Endodermal cell (in vitro differentiated cells): ENCODE measurements around the gene MNAT1. TPM values are rescaled to one million over a fixed set of nuclear protein-coding genes. Genes with fewer than 3 reads are reported as not detected.

Experiments
- DNase-seq: peaks from one replicate; pipeline ENCODE4 v3.0.0-alpha.2; 2017
- H3K27ac ChIP-seq: 2 replicates; pipeline ENCODE4 v1.5.1; 2013; ENCODE audit warnings: mild to moderate bottlenecking, low read depth, low read length, moderate library complexity
- H3K27me3 ChIP-seq: 2 replicates; pipeline ENCODE4 v1.6.1; 2013; ENCODE audit warnings: mild to moderate bottlenecking, low read length, moderate library complexity; ENCODE audit not compliant: insufficient read depth, control insufficient read depth, poor library complexity, severe bottlenecking
- H3K36me3 ChIP-seq: 2 replicates; pipeline ENCODE4 v1.7.0; 2013; ENCODE audit warnings: mild to moderate bottlenecking, low read length, moderate library complexity; ENCODE audit not compliant: control insufficient read depth, insufficient read depth
- H3K4me1 ChIP-seq: one replicate; pipeline ENCODE4 v1.7.0; 2013; ENCODE audit warnings: low read length; ENCODE audit not compliant: control insufficient read depth, insufficient read depth
- H3K4me3 ChIP-seq: 2 replicates; pipeline ENCODE4 v1.5.1; 2013; ENCODE audit warnings: mild to moderate bottlenecking, low read length, moderate library complexity
- H3K9ac ChIP-seq: 2 replicates; pipeline ENCODE4 v1.6.1; 2013; ENCODE audit warnings: mild to moderate bottlenecking, low read length, moderate library complexity; ENCODE audit not compliant: poor library complexity, severe bottlenecking; ENCODE audit errors: extremely low read depth
- H3K9me3 ChIP-seq: 2 replicates; pipeline ENCODE4 v1.6.1; 2013; ENCODE audit warnings: mild to moderate bottlenecking, low read length, moderate library complexity; ENCODE audit not compliant: control insufficient read depth
- H3K27ac Mint-ChIP-seq: 2 replicates; pipeline ENCODE4 v1.8.0; 2020; ENCODE audit warnings: mixed read lengths
- H3K27me3 Mint-ChIP-seq: 2 replicates; pipeline ENCODE4 v1.8.0; 2021; ENCODE audit warnings: mild to moderate bottlenecking, mixed read lengths; ENCODE audit not compliant: insufficient read depth
- H3K36me3 Mint-ChIP-seq: 2 replicates; pipeline ENCODE4 v1.8.0; 2020; ENCODE audit warnings: low read depth, mixed read lengths
- H3K4me1 Mint-ChIP-seq: 2 replicates; pipeline ENCODE4 v1.8.0; 2020; ENCODE audit warnings: mixed read lengths
- H3K4me3 Mint-ChIP-seq: 2 replicates; pipeline ENCODE4 v1.8.0; 2020; ENCODE audit warnings: mild to moderate bottlenecking, moderate library complexity, mixed read lengths
- H3K9me3 Mint-ChIP-seq: 2 replicates; pipeline ENCODE4 v1.8.0; 2020; ENCODE audit warnings: mild to moderate bottlenecking, mixed read lengths
- CTCF ChIP-seq: fragments of 200-600 bp; sonication (generic); conservative IDR thresholded peaks from 2 replicates; pipeline ENCODE4 v1.5.0; 2021; ENCODE audit warnings: antibody characterized with exemption, mild to moderate bottlenecking
- WGBS, 2 experiments: methylation state at CpG; one replicate each; pipeline versions ENCODE4 v1.1.5 to v1.1.7; 2013; ENCODE audit warnings: missing lambda C conversion rate in 2 of 2, mixed read lengths in 1 of 2; ENCODE audit not compliant: insufficient coverage in 1 of 2, insufficient read length in 1 of 2; 5-methylcytosine and 5-hydroxymethylcytosine counted together
- total RNA-seq, 2 donors: library from RNA; stranded (reverse); fragmentation: NEBNext Ultra II Directional in 1 of 2; extraction: Animal tissue kit (Norgen Biotek cat#: 25700) in 1 of 2; gene quantifications; 2 replicates in 1 of 2; 3 replicates in 1 of 2; pipeline ENCODE4 v1.2.1, GENCODE V29; 2021

Gene MNAT1
- total RNA-seq, 2 donors from 2014 or later, result 36.8 to 42.6 TPM

- no peak overlapping the region for H3K9ac ChIP-seq
- Mint-ChIP-seq H3K36me3 (peaks cover 10% of the 10 kb centered on the region), H3K27me3 (peaks cover 35% of the 10 kb centered on the region), H3K27ac (no peak overlapping the region), H3K4me1 (peaks cover 22% of the 10 kb centered on the region), H3K4me3 (peak overlapping the region; percentile 86), H3K9me3 (no peaks in the 10 kb centered on the region)
- peaks cover 18% of the 10 kb centered on the region for H3K36me3 ChIP-seq
- H3K4me3 ChIP-seq, result peak overlapping the region; percentile 83
- H3K27me3 ChIP-seq, result peaks cover 21% of the 10 kb centered on the region
- TF ChIP-seq CTCF, result no peak
- H3K27ac ChIP-seq, result no peak overlapping the region
- H3K9me3 ChIP-seq, result no peaks in the 10 kb centered on the region
- DNase-seq, result no peak
- H3K4me1 ChIP-seq, result peaks cover 8% of the 10 kb centered on the region
- WGBS, 2 experiments, result 0% methylated on average over 1 of the region's 1 CpG; no CpG with 5 or more reads in 1 of the 2 experiments
These were observed 14.2 kb upstream of the MNAT1 start for GRCh38 chr14:60720391-60720790.

- H3K4me1 ChIP-seq, result peaks cover 8% of the 10 kb centered on the region
- Mint-ChIP-seq H3K4me1 (peaks cover 22% of the 10 kb centered on the region), H3K27me3 (peaks cover 34% of the 10 kb centered on the region), H3K9me3 (no peaks in the 10 kb centered on the region), H3K36me3 (peaks cover 7% of the 10 kb centered on the region), H3K27ac (no peak overlapping the region), H3K4me3 (peak overlapping the region; percentile 86)
- no peak overlapping the region for H3K27ac ChIP-seq
- peak overlapping the region; percentile 83 for H3K4me3 ChIP-seq
- DNase-seq, result no peak
- WGBS, 2 experiments, result 11% methylated on average over 3 of the region's 4 CpGs; no CpG with 5 or more reads in 1 of the 2 experiments
- TF ChIP-seq CTCF, result no peak
- H3K9ac ChIP-seq, result no peak overlapping the region
- peaks cover 21% of the 10 kb centered on the region for H3K27me3 ChIP-seq
- peaks cover 18% of the 10 kb centered on the region for H3K36me3 ChIP-seq
- H3K9me3 ChIP-seq, result no peaks in the 10 kb centered on the region
These were observed 13.6 kb upstream of the MNAT1 start for GRCh38 chr14:60720962-60721325.

GRCh38 chr14:60721326-60722106 lies 13.0 kb upstream of the MNAT1 start:
- Mint-ChIP-seq H3K9me3 (no peaks in the 10 kb centered on the region), H3K4me3 (peak overlapping the region; percentile 86), H3K4me1 (peaks cover 22% of the 10 kb centered on the region), H3K36me3 (peaks cover 7% of the 10 kb centered on the region), H3K27me3 (peaks cover 38% of the 10 kb centered on the region), H3K27ac (no peak overlapping the region)
- TF ChIP-seq CTCF, result peak; percentile 66
- Histone ChIP-seq H3K9ac (peak overlapping the region; percentile 52), H3K36me3 (peaks cover 18% of the 10 kb centered on the region), H3K27ac (no peak overlapping the region), H3K4me3 (peak overlapping the region; percentile 83), H3K9me3 (no peaks in the 10 kb centered on the region), H3K27me3 (peaks cover 21% of the 10 kb centered on the region), H3K4me1 (peaks cover 8% of the 10 kb centered on the region)
- peak; percentile 88 for DNase-seq
- WGBS, 2 experiments, result 1% methylated on average over 21 to 70 of the region's 70 CpGs
